ENCODE measurements around the gene RYR3. TPM values are rescaled to one million over a fixed set of nuclear protein-coding genes. Genes with fewer than 3 reads are reported as not detected.
A peak's percentile ranks its signal among the peaks of the same experiment; 100 is the strongest.

The RYR3 gene
- polyA plus RNA-seq, 1 donor = 6.5 TPM

DNA sequence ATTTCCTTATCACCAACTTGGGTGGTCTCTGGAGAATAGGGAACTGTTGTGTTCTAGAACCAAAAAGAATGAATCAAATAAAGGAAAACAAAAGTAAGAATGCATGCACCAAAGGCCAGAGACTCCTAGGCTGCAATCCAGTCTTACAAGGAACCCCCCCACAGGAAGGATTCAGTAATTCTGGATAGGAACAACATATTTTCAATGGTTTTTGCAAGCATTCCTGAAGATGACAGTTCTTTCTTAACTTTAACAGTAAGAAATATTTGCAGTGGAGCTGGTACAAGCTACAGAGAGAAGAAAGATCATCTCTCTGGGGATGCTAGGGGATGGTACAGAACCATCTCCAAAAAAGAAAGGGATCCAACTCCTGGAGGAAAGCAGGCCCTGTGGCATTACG, 541.3 kb downstream of the RYR3 start:
- Histone ChIP-seq H3K4me1 (ENCODE audit: control insufficient read depth, insufficient read depth, low read length) (no peaks in the 10 kb centered on the region), H3K36me3 (ENCODE audit: control insufficient read depth, insufficient read depth, low read length) (no peaks in the 10 kb centered on the region), H3K9me3 (ENCODE audit: control insufficient read depth, low read depth, low read length) (no peaks in the 10 kb centered on the region), H3K4me3 (ENCODE audit: low read length) (no peak overlapping the region), H3K27ac (ENCODE audit: low read length) (no peak overlapping the region), H3K27me3 (ENCODE audit: control insufficient read depth, insufficient read depth, low read length) (no peaks in the 10 kb centered on the region)
- no peak for DNase-seq
- 13% methylated on average over 1 of the region's 1 CpG for WGBS (ENCODE audit: insufficient coverage, low lambda C conversion rate)

DNA sequence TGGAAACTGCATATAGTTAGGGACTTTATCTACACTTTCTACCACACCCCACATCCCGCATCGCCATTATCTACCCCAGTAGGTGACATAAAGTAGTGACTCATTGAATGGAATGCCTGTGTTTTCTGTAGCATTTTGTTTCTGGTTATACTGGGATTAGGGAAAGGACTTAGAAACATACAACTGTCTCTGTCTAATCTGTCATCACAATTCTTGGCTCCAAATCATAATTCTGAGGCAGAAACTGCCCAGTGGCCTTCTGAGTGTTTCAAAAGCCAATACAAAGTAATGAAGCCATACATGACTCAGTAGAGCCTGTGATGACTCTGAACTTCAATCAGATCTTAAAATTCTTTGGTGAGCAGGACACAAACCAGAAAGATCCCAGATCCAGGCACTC, 541.8 kb downstream of the RYR3 start:
- peak in 1 of 2 donors; percentile 16 for DNase-seq
- Histone ChIP-seq H3K27me3 (ENCODE audit: control insufficient read depth, insufficient read depth, low read length) (no peaks in the 10 kb centered on the region), H3K27ac (ENCODE audit: low read length) (no peak overlapping the region), H3K36me3 (ENCODE audit: control insufficient read depth, insufficient read depth, low read length) (no peaks in the 10 kb centered on the region), H3K4me1 (ENCODE audit: control insufficient read depth, insufficient read depth, low read length) (no peaks in the 10 kb centered on the region), H3K9me3 (ENCODE audit: control insufficient read depth, low read depth, low read length) (no peaks in the 10 kb centered on the region), H3K4me3 (ENCODE audit: low read length) (no peak overlapping the region)
- no CpG with 5 or more reads among the region's 2 CpGs for WGBS (ENCODE audit: insufficient coverage, low lambda C conversion rate)

GRCh38 chr15:33857726-33858125, 547.0 kb downstream of the RYR3 start:
- no peaks in the 10 kb centered on the region for H3K9me3 ChIP-seq (ENCODE audit: control insufficient read depth, low read depth, low read length)
- no peak overlapping the region for H3K27ac ChIP-seq (ENCODE audit: low read length)
- no peaks in the 10 kb centered on the region for H3K27me3 ChIP-seq (ENCODE audit: control insufficient read depth, insufficient read depth, low read length)
- no peak for DNase-seq
- H3K36me3 ChIP-seq (ENCODE audit: control insufficient read depth, insufficient read depth, low read length) = peaks cover 4% of the 10 kb centered on the region
- no peak overlapping the region for H3K4me3 ChIP-seq (ENCODE audit: low read length)
- no CpG with 5 or more reads among the region's 13 CpGs for WGBS (ENCODE audit: insufficient coverage, low lambda C conversion rate)
- no peaks in the 10 kb centered on the region for H3K4me1 ChIP-seq (ENCODE audit: control insufficient read depth, insufficient read depth, low read length)

DNA sequence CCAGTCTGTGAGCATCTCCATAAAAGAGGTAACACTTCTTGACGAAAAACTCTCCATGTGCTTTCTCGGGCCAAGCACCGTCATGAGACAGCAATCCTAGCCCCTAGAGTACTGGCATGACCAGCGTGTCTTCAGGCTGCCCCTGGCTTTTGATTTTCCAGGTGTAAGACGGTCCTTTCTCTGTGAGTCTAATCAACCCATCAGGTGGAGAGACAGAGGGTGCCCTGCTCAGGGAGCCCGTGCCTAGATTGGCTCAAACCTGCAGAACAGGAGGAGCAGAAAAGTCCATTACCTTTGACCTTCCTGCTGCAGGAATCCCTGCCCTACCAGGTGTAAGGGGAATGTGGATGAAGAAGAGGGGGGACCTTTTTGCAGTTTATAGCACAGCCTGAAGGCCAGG, 548.1 kb downstream of the RYR3 start:
- no peak for DNase-seq
- Histone ChIP-seq H3K9me3 (ENCODE audit: control insufficient read depth, low read depth, low read length) (no peaks in the 10 kb centered on the region), H3K27ac (ENCODE audit: low read length) (no peak overlapping the region), H3K4me1 (ENCODE audit: control insufficient read depth, insufficient read depth, low read length) (no peaks in the 10 kb centered on the region), H3K4me3 (ENCODE audit: low read length) (no peak overlapping the region), H3K36me3 (ENCODE audit: control insufficient read depth, insufficient read depth, low read length) (peaks cover 4% of the 10 kb centered on the region), H3K27me3 (ENCODE audit: control insufficient read depth, insufficient read depth, low read length) (no peaks in the 10 kb centered on the region)
- WGBS (ENCODE audit: insufficient coverage, low lambda C conversion rate) = no CpG with 5 or more reads among the region's 6 CpGs

DNA sequence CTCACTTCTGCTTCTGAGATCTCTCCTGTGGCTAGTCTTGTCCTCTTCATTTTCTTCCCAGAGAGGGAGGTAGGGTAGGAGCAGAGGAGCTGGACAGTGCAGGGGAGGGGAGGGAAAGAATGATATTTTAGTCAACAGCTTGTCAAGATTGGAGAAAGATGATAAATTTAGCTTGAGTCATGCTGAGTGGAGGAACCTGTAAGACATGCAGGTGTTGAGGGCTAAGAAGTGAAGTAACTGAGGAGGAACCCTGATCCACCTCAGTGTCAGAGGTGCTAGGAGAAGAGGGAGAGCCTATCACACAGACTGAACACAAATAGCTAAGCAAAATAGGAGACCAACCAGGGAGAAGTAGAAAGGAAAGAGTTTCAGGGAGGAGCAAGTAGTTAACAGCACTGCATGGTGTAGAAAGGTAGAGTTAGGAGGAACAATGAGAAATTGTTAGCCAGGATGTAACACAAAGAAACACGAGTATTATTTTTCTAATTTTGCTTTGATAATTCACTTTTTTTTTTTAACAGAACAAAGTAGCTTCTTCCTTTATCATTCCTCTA, 549.3 kb downstream of the RYR3 start:
- Histone ChIP-seq H3K9me3 (ENCODE audit: control insufficient read depth, low read depth, low read length) (no peaks in the 10 kb centered on the region), H3K4me3 (ENCODE audit: low read length) (no peak overlapping the region), H3K4me1 (ENCODE audit: control insufficient read depth, insufficient read depth, low read length) (no peaks in the 10 kb centered on the region), H3K27ac (ENCODE audit: low read length) (no peak overlapping the region), H3K36me3 (ENCODE audit: control insufficient read depth, insufficient read depth, low read length) (peaks cover 4% of the 10 kb centered on the region), H3K27me3 (ENCODE audit: control insufficient read depth, insufficient read depth, low read length) (no peaks in the 10 kb centered on the region)
- WGBS (ENCODE audit: insufficient coverage, low lambda C conversion rate) = 60% methylated on average over 1 of the region's 1 CpG
- DNase-seq = no peak

DNA sequence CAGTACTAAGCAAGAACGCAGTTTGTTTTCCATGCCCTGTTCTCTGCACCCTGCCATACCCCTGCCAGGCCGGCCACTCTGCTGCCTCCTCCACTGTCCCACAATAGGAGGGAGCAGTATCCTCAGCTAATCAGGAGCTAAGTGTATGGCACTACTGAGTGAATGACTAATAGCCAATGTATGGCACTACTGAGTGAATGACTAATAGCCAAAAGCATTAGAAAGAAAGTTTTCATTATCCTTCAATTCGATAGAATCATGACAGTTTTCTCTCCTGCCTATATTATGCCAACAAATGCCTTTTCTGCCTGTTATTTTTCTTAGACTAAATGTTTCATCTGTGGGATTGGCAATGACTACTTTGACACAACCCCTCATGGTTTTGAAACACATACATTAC, 550.0 kb downstream of the RYR3 start:
- Histone ChIP-seq H3K27ac (ENCODE audit: low read length) (no peak overlapping the region), H3K4me1 (ENCODE audit: control insufficient read depth, insufficient read depth, low read length) (no peaks in the 10 kb centered on the region), H3K27me3 (ENCODE audit: control insufficient read depth, insufficient read depth, low read length) (no peaks in the 10 kb centered on the region), H3K9me3 (ENCODE audit: control insufficient read depth, low read depth, low read length) (no peaks in the 10 kb centered on the region), H3K4me3 (ENCODE audit: low read length) (no peak overlapping the region), H3K36me3 (ENCODE audit: control insufficient read depth, insufficient read depth, low read length) (peaks cover 4% of the 10 kb centered on the region)
- no peak for DNase-seq
- 100% methylated on average over 1 of the region's 3 CpGs for WGBS (ENCODE audit: insufficient coverage, low lambda C conversion rate)

DNA sequence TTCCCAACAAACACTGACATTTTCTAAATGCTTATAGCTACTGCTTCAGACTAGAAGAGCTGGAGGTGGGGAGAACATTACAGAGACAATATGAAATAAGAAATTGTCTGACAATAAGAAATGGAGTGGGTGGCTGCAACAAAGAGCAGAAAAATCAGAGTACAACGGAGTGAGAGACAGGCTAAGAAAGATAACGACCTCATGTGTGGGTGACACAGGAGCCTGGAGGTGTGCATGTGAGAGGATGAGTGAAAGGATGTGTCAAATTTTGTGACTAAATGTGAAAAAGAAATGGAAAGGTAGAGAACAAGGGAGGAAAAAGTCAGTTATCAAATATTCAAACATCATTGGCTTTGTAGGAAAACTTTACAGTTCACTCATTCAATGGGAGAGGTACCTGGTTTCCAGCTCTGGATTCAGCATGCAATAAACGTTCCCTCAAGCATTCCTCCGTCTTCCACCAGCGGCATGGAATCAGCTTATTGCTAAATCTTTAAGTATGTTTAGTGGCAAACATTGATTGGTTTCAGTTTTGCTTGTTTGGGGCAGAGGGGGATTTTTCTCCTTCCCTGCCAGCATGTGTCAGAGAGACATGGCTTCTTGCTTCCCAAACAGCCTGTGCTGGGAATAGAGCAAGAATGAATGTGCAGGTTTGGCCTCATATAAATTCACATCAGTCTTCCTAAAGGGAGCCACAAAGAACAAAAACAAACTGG, 553.8 kb downstream of the RYR3 start:
- peaks cover 4% of the 10 kb centered on the region for H3K36me3 ChIP-seq (ENCODE audit: control insufficient read depth, insufficient read depth, low read length)
- WGBS (ENCODE audit: insufficient coverage, low lambda C conversion rate) = 78% methylated on average over 2 of the region's 5 CpGs
- H3K4me1 ChIP-seq (ENCODE audit: control insufficient read depth, insufficient read depth, low read length) = no peaks in the 10 kb centered on the region
- no peaks in the 10 kb centered on the region for H3K27me3 ChIP-seq (ENCODE audit: control insufficient read depth, insufficient read depth, low read length)
- no peak overlapping the region for H3K27ac ChIP-seq (ENCODE audit: low read length)
- H3K9me3 ChIP-seq (ENCODE audit: control insufficient read depth, low read depth, low read length) = no peaks in the 10 kb centered on the region
- DNase-seq = no peak
- no peak overlapping the region for H3K4me3 ChIP-seq (ENCODE audit: low read length)

DNA sequence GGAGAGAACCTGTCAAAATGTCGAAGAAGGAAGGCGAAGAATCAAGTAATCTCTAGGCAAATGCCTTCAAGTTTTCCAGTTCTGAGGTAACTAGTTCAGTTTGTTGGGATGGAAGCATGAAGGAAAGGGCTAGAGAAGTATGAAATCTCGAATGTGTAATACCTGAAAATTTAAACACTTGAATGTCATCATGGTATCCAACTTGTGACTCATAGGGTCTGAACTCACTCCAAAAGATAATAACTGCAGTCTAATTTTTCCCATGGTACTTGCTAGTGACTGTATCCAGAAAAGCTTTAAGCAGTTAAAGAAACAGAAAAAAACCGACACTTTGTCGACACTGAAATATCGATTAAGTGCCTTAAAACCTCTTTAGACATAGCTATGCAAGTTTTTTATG, 554.6 kb downstream of the RYR3 start:
- Histone ChIP-seq H3K36me3 (ENCODE audit: control insufficient read depth, insufficient read depth, low read length) (peaks cover 4% of the 10 kb centered on the region), H3K4me3 (ENCODE audit: low read length) (no peak overlapping the region), H3K9me3 (ENCODE audit: control insufficient read depth, low read depth, low read length) (no peaks in the 10 kb centered on the region), H3K27ac (ENCODE audit: low read length) (no peak overlapping the region), H3K27me3 (ENCODE audit: control insufficient read depth, insufficient read depth, low read length) (no peaks in the 10 kb centered on the region), H3K4me1 (ENCODE audit: control insufficient read depth, insufficient read depth, low read length) (no peaks in the 10 kb centered on the region)
- no peak for DNase-seq
- WGBS (ENCODE audit: insufficient coverage, low lambda C conversion rate) = 100% methylated on average over 1 of the region's 6 CpGs

- WGBS (ENCODE audit: insufficient coverage, low lambda C conversion rate) = no CpG with 5 or more reads among the region's 3 CpGs
- Histone ChIP-seq H3K36me3 (ENCODE audit: control insufficient read depth, insufficient read depth, low read length) (peaks cover 4% of the 10 kb centered on the region), H3K27me3 (ENCODE audit: control insufficient read depth, insufficient read depth, low read length) (no peaks in the 10 kb centered on the region), H3K4me3 (ENCODE audit: low read length) (no peak overlapping the region), H3K4me1 (ENCODE audit: control insufficient read depth, insufficient read depth, low read length) (no peaks in the 10 kb centered on the region), H3K27ac (ENCODE audit: low read length) (no peak overlapping the region), H3K9me3 (ENCODE audit: control insufficient read depth, low read depth, low read length) (no peaks in the 10 kb centered on the region)
- DNase-seq = no peak
Observed at GRCh38 chr15:33866101-33866737, 555.5 kb downstream of the RYR3 start.

DNA sequence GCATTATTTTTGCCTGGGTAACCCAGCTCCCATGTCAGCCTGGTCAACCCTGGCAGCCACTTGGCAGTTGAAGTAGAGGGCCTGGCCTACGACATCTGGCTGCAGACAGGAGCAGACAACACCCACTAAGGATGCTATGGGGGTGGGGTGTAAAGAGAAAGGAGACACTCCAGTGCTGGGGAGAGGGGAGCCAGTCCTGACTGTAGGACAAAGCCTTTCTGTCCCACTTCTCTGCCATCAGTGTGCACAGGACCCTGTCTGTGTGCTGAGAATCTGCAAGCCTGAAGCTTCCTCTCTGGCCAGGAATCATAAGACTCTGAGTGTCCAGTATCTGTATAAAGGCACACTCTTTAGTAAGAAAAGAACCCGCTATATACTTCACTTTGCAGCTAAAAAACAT, 561.2 kb downstream of the RYR3 start:
- no peak for DNase-seq
- no CpG with 5 or more reads among the region's 2 CpGs for WGBS (ENCODE audit: insufficient coverage, low lambda C conversion rate)

More for the DNA sequence above, 561.2 kb downstream of the RYR3 start:
- no peaks in the 10 kb centered on the region for H3K36me3 ChIP-seq (ENCODE audit: control insufficient read depth, insufficient read depth, low read length)
- no peaks in the 10 kb centered on the region for H3K9me3 ChIP-seq (ENCODE audit: control insufficient read depth, low read depth, low read length)
- no peak overlapping the region for H3K4me3 ChIP-seq (ENCODE audit: low read length)
- no peaks in the 10 kb centered on the region for H3K4me1 ChIP-seq (ENCODE audit: control insufficient read depth, insufficient read depth, low read length)
- no peak overlapping the region for H3K27ac ChIP-seq (ENCODE audit: low read length)
- H3K27me3 ChIP-seq (ENCODE audit: control insufficient read depth, insufficient read depth, low read length) = no peaks in the 10 kb centered on the region

Measured in large intestine (tissue), 3 donors.